HEK293 (cell line): ENCODE data around the gene TRPV6.

ENCODE experiments used
- HOXD13 ChIP-seq: sonication (generic); formaldehyde crosslinking; IDR thresholded peaks from 2 replicates; pipeline ENCODE4 v1.8.0; 2022; ENCODE audit warnings: missing genetic modification reagents, borderline replicate concordance
- KLF10 ChIP-seq: fragments of 450-650 bp; IDR thresholded peaks from 2 replicates; pipeline ENCODE4 v1.5.1; 2018; ENCODE audit warnings: missing biosample characterization, mild to moderate bottlenecking, missing genetic modification characterization
- PRDM1 ChIP-seq: fragments of 450-650 bp; formaldehyde crosslinking; IDR thresholded peaks from 2 replicates; pipeline ENCODE4; 2016; ENCODE audit warnings: missing biosample characterization, missing genetic modification characterization
- YY1 ChIP-seq: fragments of 450-650 bp; formaldehyde crosslinking; IDR thresholded peaks from 2 replicates; pipeline ENCODE4 v1.5.1; 2018; ENCODE audit warnings: missing biosample characterization, missing genetic modification characterization
- ZFP69B ChIP-seq: fragments of 450-650 bp; formaldehyde crosslinking; IDR thresholded peaks from 2 replicates; pipeline ENCODE4 v1.5.1; 2016; ENCODE audit warnings: missing biosample characterization, missing genetic modification characterization
- ZNF324 ChIP-seq: fragments of 450-650 bp; formaldehyde crosslinking; IDR thresholded peaks from 2 replicates; pipeline ENCODE4 v1.5.1; 2016; ENCODE audit warnings: missing biosample characterization, missing genetic modification characterization
- ZNF335 ChIP-seq: fragments of 450-650 bp; formaldehyde crosslinking; conservative IDR thresholded peaks from 2 replicates; pipeline ENCODE4 v1.5.1; 2016; ENCODE audit warnings: missing biosample characterization, missing genetic modification characterization
- ZNF501 ChIP-seq: fragments of 450-650 bp; formaldehyde crosslinking; IDR thresholded peaks from 2 replicates; pipeline ENCODE4 v1.5.1; 2016; ENCODE audit warnings: missing biosample characterization, missing genetic modification characterization
- ZNF549 ChIP-seq: fragments of 450-650 bp; IDR thresholded peaks from 2 replicates; pipeline ENCODE4 v1.5.1; 2018; ENCODE audit warnings: missing biosample characterization, missing genetic modification characterization, mild to moderate bottlenecking, inconsistent platforms, moderate library complexity
- TF ChIP-seq, protein P1 (sequence below): fragments of 450-650 bp; formaldehyde crosslinking; IDR thresholded peaks from 2 replicates; pipeline ENCODE4 v1.5.1; 2016; ENCODE audit warnings: missing biosample characterization, missing genetic modification characterization
- TF ChIP-seq, protein P2 (sequence below): fragments of 450-650 bp; formaldehyde crosslinking; IDR thresholded peaks from 2 replicates; pipeline ENCODE4 v1.5.1; 2016; ENCODE audit warnings: missing biosample characterization, missing genetic modification characterization

DNA sequence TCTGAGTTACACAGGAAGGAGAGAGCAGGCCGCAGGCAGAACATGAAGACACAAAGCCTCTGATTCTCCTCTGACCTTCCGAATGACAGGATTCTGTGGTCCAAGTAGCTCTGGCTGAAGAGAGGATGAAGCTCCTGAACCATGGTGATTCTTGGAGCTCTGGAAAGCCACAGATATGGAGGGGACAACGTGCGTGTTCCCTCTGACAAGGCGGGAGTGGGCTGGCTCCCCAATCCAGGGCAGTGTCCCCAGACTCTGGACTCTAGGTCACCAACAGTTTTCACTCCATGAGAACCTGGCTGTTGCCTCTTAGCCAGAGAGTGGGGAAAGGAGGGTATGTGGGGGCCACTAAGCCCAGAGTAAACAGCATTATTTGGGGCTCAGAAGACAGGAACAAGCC is 7.4 kb upstream of the TRPV6 start:
- TF ChIP-seq ZFP69B (no peak), ZNF324 (tag by site-specific recombination) (no peak), PRDM1 (tag by site-specific recombination) (no peak), ZNF335 (no peak), YY1 (tag by site-specific recombination) (no peak), ZNF501 (tag by site-specific recombination) (no peak), ZNF549 (tag by site-specific recombination) (no peak), KLF10 (tag by site-specific recombination) (no peak), HOXD13 (CRISPR knock-in tag) (no peak)
- TF ChIP-seq, protein P1, sequence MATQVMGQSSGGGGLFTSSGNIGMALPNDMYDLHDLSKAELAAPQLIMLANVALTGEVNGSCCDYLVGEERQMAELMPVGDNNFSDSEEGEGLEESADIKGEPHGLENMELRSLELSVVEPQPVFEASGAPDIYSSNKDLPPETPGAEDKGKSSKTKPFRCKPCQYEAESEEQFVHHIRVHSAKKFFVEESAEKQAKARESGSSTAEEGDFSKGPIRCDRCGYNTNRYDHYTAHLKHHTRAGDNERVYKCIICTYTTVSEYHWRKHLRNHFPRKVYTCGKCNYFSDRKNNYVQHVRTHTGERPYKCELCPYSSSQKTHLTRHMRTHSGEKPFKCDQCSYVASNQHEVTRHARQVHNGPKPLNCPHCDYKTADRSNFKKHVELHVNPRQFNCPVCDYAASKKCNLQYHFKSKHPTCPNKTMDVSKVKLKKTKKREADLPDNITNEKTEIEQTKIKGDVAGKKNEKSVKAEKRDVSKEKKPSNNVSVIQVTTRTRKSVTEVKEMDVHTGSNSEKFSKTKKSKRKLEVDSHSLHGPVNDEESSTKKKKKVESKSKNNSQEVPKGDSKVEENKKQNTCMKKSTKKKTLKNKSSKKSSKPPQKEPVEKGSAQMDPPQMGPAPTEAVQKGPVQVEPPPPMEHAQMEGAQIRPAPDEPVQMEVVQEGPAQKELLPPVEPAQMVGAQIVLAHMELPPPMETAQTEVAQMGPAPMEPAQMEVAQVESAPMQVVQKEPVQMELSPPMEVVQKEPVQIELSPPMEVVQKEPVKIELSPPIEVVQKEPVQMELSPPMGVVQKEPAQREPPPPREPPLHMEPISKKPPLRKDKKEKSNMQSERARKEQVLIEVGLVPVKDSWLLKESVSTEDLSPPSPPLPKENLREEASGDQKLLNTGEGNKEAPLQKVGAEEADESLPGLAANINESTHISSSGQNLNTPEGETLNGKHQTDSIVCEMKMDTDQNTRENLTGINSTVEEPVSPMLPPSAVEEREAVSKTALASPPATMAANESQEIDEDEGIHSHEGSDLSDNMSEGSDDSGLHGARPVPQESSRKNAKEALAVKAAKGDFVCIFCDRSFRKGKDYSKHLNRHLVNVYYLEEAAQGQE (tag by site-specific recombination), result no peak
- TF ChIP-seq, protein P2, sequence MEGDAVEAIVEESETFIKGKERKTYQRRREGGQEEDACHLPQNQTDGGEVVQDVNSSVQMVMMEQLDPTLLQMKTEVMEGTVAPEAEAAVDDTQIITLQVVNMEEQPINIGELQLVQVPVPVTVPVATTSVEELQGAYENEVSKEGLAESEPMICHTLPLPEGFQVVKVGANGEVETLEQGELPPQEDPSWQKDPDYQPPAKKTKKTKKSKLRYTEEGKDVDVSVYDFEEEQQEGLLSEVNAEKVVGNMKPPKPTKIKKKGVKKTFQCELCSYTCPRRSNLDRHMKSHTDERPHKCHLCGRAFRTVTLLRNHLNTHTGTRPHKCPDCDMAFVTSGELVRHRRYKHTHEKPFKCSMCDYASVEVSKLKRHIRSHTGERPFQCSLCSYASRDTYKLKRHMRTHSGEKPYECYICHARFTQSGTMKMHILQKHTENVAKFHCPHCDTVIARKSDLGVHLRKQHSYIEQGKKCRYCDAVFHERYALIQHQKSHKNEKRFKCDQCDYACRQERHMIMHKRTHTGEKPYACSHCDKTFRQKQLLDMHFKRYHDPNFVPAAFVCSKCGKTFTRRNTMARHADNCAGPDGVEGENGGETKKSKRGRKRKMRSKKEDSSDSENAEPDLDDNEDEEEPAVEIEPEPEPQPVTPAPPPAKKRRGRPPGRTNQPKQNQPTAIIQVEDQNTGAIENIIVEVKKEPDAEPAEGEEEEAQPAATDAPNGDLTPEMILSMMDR (tag by site-specific recombination), result no peak
